Nucleus accumbens (tissue), 56 donors: ENCODE measurements around the gene IL31.

ENCODE experiments used
- DNase-seq, 56 donors: peaks; one replicate each; lab custom pipeline; 2025; lab: John Stamatoyannopoulos, UW

IL31 gene

GRCh38 chr12:122159882-122160281 lies 14.1 kb downstream of the IL31 start:
- no peak for DNase-seq

GRCh38 chr12:122158700-122159285 lies 15.2 kb downstream of the IL31 start:
- DNase-seq: no peak

GRCh38 chr12:122155705-122156104 lies 18.3 kb downstream of the IL31 start:
- DNase-seq: no peak

- peak in 2 of 56 donors; percentile 5 to 8 for DNase-seq
Measured at GRCh38 chr12:122152754-122153153, 21.3 kb downstream of the IL31 start.

GRCh38 chr12:122150127-122150681 lies 23.8 kb downstream of the IL31 start:
- DNase-seq: no peak

GRCh38 chr12:122148657-122149056 lies 25.4 kb downstream of the IL31 start:
- no peak for DNase-seq

GRCh38 chr12:122147514-122148290 lies 26.3 kb downstream of the IL31 start:
- DNase-seq: no peak

GRCh38 chr12:122145505-122146330 lies 28.3 kb downstream of the IL31 start:
- DNase-seq: no peak

GRCh38 chr12:122144885-122145284 lies 29.1 kb downstream of the IL31 start:
- DNase-seq: no peak

GRCh38 chr12:122142857-122143256 lies 31.2 kb downstream of the IL31 start:
- no peak for DNase-seq

- no peak for DNase-seq
Measured at GRCh38 chr12:122141911-122142725, 31.9 kb downstream of the IL31 start.

GRCh38 chr12:122140467-122141257 lies 33.4 kb downstream of the IL31 start:
- no peak for DNase-seq

GRCh38 chr12:122139941-122140340 lies 34.1 kb downstream of the IL31 start:
- DNase-seq: no peak

- no peak for DNase-seq
Measured at GRCh38 chr12:122139266-122139665, 34.8 kb downstream of the IL31 start.

- DNase-seq: peak in 10 of 56 donors; percentile 6 to 34 (median 20)
Measured at GRCh38 chr12:122138616-122139015, 35.4 kb downstream of the IL31 start.

GRCh38 chr12:122138181-122138580 lies 35.8 kb downstream of the IL31 start:
- peak in 1 of 56 donors; percentile 3 for DNase-seq

- DNase-seq: no peak
Measured at GRCh38 chr12:122137681-122138080, 36.3 kb downstream of the IL31 start.

GRCh38 chr12:122137229-122137628 lies 36.8 kb downstream of the IL31 start:
- DNase-seq: no peak

- DNase-seq: no peak
Measured at GRCh38 chr12:122135437-122136031, 38.5 kb downstream of the IL31 start.
